SU-DHL-6 (cell line): Measurements from ENCODE around the gene PGC.

ENCODE experiments used
- CTCF ChIP-seq: fragments of 200-600 bp; sonication (generic); IDR thresholded peaks from one replicate; pipeline ENCODE4 v1.5.1; 2017; ENCODE audit warnings: antibody characterized with exemption, mild to moderate bottlenecking, low read length, moderate library complexity; ENCODE audit not compliant: insufficient read depth, poor library complexity, severe bottlenecking
- EZH2phosphoT487 ChIP-seq: fragments of 200-600 bp; sonication (generic), shearing (Covaris generic); conservative IDR thresholded peaks from 2 replicates; pipeline ENCODE4 v1.6.1; 2018; ENCODE audit warnings: mild to moderate bottlenecking, antibody characterized with exemption, low read length, moderate library complexity, mixed read lengths

GRCh38 chr6:41722969-41723529 is 24.1 kb downstream of the PGC start:
- no peak for TF ChIP-seq CTCF
- no peak for TF ChIP-seq EZH2phosphoT487
